Neural crest cell (in vitro differentiated cells): ENCODE measurements around the gene SRRM4. TPM values are rescaled to one million over a fixed set of nuclear protein-coding genes. Genes with fewer than 3 reads are reported as not detected.
A peak's percentile ranks its signal among the peaks of the same experiment; 100 is the strongest.

Experiments used
- DNase-seq: peaks from one replicate; pipeline ENCODE4 v3.0.0; 2021; ENCODE audit warnings: low read depth, mixed read lengths, low spot score
- H3K27ac Mint-ChIP-seq: one replicate; pipeline ENCODE4 v1.8.0; 2021; ENCODE audit warnings: mild to moderate bottlenecking, mixed read lengths; ENCODE audit not compliant: unreplicated experiment
- H3K27me3 Mint-ChIP-seq: 2 replicates; pipeline ENCODE4 v1.8.0; 2021; ENCODE audit warnings: low read depth, mild to moderate bottlenecking, mixed read lengths
- H3K36me3 Mint-ChIP-seq: 2 replicates; pipeline ENCODE4 v1.8.0; 2021; ENCODE audit warnings: low read depth, mild to moderate bottlenecking, mixed read lengths
- H3K4me1 Mint-ChIP-seq: 2 replicates; pipeline ENCODE4 v1.8.0; 2021; ENCODE audit warnings: mixed read lengths
- H3K4me3 Mint-ChIP-seq: one replicate; pipeline ENCODE4 v1.8.0; 2021; ENCODE audit warnings: mild to moderate bottlenecking, mixed read lengths
- H3K9me3 Mint-ChIP-seq: 2 replicates; pipeline ENCODE4 v1.8.0; 2021; ENCODE audit warnings: mixed read lengths
- CTCF ChIP-seq: fragments of 200-600 bp; sonication (generic); conservative IDR thresholded peaks from 2 replicates; pipeline ENCODE4 v1.5.0; 2021; ENCODE audit warnings: antibody characterized with exemption, mild to moderate bottlenecking
- total RNA-seq: library from RNA; stranded (reverse); gene quantifications from 2 replicates; pipeline ENCODE4 v1.2.1, GENCODE V29; 2021

Gene SRRM4
- total RNA-seq, 1 donor from 2014 or later = 10.8 TPM

GRCh38 chr12:119182701-119183493 lies 201.6 kb downstream of the SRRM4 start:
- no peaks in the 10 kb centered on the region for H3K36me3 Mint-ChIP-seq
- H3K9me3 Mint-ChIP-seq = no peaks in the 10 kb centered on the region
- H3K4me1 Mint-ChIP-seq = peaks cover 21% of the 10 kb centered on the region
- DNase-seq = no peak
- H3K4me3 Mint-ChIP-seq = no peak overlapping the region
- TF ChIP-seq CTCF = no peak
- no peaks in the 10 kb centered on the region for H3K27me3 Mint-ChIP-seq
- H3K27ac Mint-ChIP-seq = no peak overlapping the region

DNA sequence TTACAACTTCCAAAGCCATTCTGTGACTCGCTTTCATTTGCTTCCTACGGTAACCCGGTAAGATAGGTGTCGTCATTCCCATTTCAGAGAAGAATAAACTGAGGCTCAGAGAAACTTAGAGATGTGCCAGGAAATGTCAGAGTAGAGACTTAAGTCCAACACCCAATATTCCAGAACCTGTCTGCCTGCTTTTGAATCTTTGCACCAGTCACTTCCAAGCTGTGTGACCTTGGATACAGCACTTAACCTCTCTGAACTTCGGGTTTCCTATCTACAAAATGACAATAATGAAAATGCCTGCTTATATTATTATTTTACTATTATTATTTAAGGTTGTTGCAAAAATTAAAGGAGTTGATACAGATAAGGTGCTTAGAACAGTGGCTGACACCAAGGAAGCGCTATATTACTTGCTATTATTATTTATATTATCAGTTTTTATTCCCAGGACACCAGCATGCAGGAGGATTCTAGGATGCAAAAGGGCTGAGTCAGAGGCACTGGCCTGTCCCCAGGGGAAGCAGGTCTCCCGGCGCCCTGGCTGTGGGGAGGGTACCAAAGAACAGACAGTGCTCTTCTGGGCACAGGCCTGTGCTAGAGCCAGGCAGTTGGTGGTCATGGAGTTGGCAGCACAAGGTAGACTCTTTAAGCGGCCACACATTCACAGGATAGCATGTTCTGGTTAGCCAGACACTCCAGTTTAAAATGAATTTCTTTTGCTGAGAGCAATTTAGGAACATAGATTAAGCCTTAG lies 202.8 kb downstream of the SRRM4 start:
- Mint-ChIP-seq H3K36me3 (no peaks in the 10 kb centered on the region), H3K4me1 (peaks cover 9% of the 10 kb centered on the region), H3K4me3 (no peak overlapping the region), H3K27me3 (no peaks in the 10 kb centered on the region), H3K9me3 (no peaks in the 10 kb centered on the region), H3K27ac (no peak overlapping the region)
- DNase-seq = no peak
- TF ChIP-seq CTCF = no peak

DNA sequence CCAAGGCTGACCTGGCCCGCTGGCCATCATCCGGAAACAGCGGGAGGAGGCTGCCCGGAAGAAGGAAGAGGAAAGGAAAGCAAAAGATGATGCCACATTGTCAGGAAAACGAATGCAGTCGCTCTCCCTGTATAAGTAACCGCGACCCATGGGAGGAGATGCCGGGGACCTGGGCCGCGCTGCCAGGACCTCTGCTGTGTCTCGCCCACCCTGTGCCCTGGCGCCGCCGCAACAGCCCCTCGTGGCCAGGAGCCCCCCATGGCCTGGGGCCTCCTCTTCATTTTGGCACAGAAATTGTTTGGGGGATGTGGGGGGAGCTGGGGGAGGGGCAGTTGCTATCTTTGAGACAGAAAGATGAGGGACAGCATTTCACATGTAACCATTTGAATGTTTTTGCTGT lies 213.9 kb downstream of the SRRM4 start:
- no peak for TF ChIP-seq CTCF
- Mint-ChIP-seq H3K4me3 (no peak overlapping the region), H3K9me3 (no peaks in the 10 kb centered on the region), H3K4me1 (peaks cover 5% of the 10 kb centered on the region), H3K27me3 (no peaks in the 10 kb centered on the region), H3K36me3 (no peaks in the 10 kb centered on the region), H3K27ac (no peak overlapping the region)
- no peak for DNase-seq

- H3K27ac Mint-ChIP-seq = peak overlapping the region; percentile 78
- no peaks in the 10 kb centered on the region for H3K27me3 Mint-ChIP-seq
- peaks cover 5% of the 10 kb centered on the region for H3K4me1 Mint-ChIP-seq
- no peaks in the 10 kb centered on the region for H3K36me3 Mint-ChIP-seq
- no peak for DNase-seq
- no peaks in the 10 kb centered on the region for H3K9me3 Mint-ChIP-seq
- no peak for TF ChIP-seq CTCF
- no peak overlapping the region for H3K4me3 Mint-ChIP-seq
Measured at GRCh38 chr12:119198440-119198839, 217.1 kb downstream of the SRRM4 start.

DNA sequence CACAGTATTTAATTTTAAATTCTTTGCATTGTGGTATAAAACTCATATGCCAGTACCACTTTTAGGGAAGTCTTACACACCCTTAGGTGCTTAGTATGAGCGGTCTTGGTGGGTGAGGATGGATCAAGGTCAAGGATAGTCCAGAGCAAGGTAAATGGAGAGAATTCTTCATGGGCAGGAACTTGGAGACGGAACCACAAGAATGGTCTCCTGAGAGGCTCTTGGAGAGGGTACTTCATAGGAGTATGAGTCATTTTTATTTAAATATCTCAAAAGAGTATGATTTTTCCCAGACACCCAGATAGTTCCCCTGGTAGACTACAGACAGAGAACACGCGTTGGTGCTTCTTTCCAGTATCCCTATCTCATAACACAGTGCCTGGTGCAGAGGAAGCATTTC lies 219.3 kb downstream of the SRRM4 start:
- H3K27me3 Mint-ChIP-seq = no peaks in the 10 kb centered on the region
- DNase-seq = no peak
- H3K4me1 Mint-ChIP-seq = peaks cover 10% of the 10 kb centered on the region
- H3K36me3 Mint-ChIP-seq = no peaks in the 10 kb centered on the region
- H3K27ac Mint-ChIP-seq = no peak overlapping the region
- no peak for TF ChIP-seq CTCF
- H3K9me3 Mint-ChIP-seq = no peaks in the 10 kb centered on the region
- H3K4me3 Mint-ChIP-seq = no peak overlapping the region
